GM18520 (cell line): ENCODE measurements around the gene SLC37A1.
"Not testable (repeated sequence)": the region's sequence is repeated elsewhere in the genome, so short reads cannot be mapped to it uniquely, and the experiment has no call there.

ENCODE experiments used
- ATAC-seq: cut with Tn5 transposase; IDR thresholded peaks from one replicate; pipeline ENCODE4 v1.9.1; 2021; ENCODE audit not compliant: unreplicated experiment

Gene SLC37A1

GRCh38 chr21:42614811-42615351 lies 101.2 kb downstream of the SLC37A1 start:
- ATAC-seq, result no peak

GRCh38 chr21:42615377-42615776 lies 101.7 kb downstream of the SLC37A1 start:
- not testable (repeated sequence) for ATAC-seq

GRCh38 chr21:42615924-42616323 lies 102.3 kb downstream of the SLC37A1 start:
- ATAC-seq, result no peak

GRCh38 chr21:42616446-42616845 lies 102.8 kb downstream of the SLC37A1 start:
- ATAC-seq, result no peak

- no peak for ATAC-seq
These were observed 103.3 kb downstream of the SLC37A1 start for GRCh38 chr21:42616941-42617340.

- no peak for ATAC-seq
These were observed 103.8 kb downstream of the SLC37A1 start for GRCh38 chr21:42617486-42617885.

- ATAC-seq, result no peak
These were observed 105.1 kb downstream of the SLC37A1 start for GRCh38 chr21:42618707-42619102.

- no peak for ATAC-seq
These were observed 105.5 kb downstream of the SLC37A1 start for GRCh38 chr21:42619166-42619565.

- ATAC-seq, result no peak
These were observed 106.2 kb downstream of the SLC37A1 start for GRCh38 chr21:42619841-42620240.

GRCh38 chr21:42621166-42621818 lies 107.6 kb downstream of the SLC37A1 start:
- no peak for ATAC-seq

GRCh38 chr21:42621819-42622177 lies 108.1 kb downstream of the SLC37A1 start:
- no peak for ATAC-seq

GRCh38 chr21:42622284-42622683 lies 108.6 kb downstream of the SLC37A1 start:
- no peak for ATAC-seq

- no peak for ATAC-seq
These were observed 110.0 kb downstream of the SLC37A1 start for GRCh38 chr21:42623694-42624093.

GRCh38 chr21:42624095-42624790 lies 110.6 kb downstream of the SLC37A1 start:
- ATAC-seq, result no peak

- ATAC-seq, result no peak
These were observed 111.3 kb downstream of the SLC37A1 start for GRCh38 chr21:42624936-42625335.

- no peak for ATAC-seq
These were observed 112.5 kb downstream of the SLC37A1 start for GRCh38 chr21:42626171-42626570.

- ATAC-seq, result no peak
These were observed 114.1 kb downstream of the SLC37A1 start for GRCh38 chr21:42627527-42628289.

GRCh38 chr21:42628466-42629061 lies 114.9 kb downstream of the SLC37A1 start:
- not testable (repeated sequence) for ATAC-seq

- no peak for ATAC-seq
These were observed 116.4 kb downstream of the SLC37A1 start for GRCh38 chr21:42629933-42630589.

- no peak for ATAC-seq
These were observed 117.0 kb downstream of the SLC37A1 start for GRCh38 chr21:42630626-42631025.
